Gastrocnemius medialis (tissue), 4 donors: ENCODE results near the gene TPM2.

Experiments
- CTCF ChIP-seq, 5 experiments: fragments of 450-650 bp in 3 of 5; fragments of 200-600 bp in 2 of 5; sonication (generic) in 2 of 5; IDR thresholded peaks in 4 of 5; conservative IDR thresholded peaks in 1 of 5; 1 replicate in 4 of 5; 2 replicates in 1 of 5; pipeline ENCODE4 v1.5.1; 2016 to 2019; ENCODE audit warnings: antibody characterized with exemption in 5 of 5, mild to moderate bottlenecking in 3 of 5, moderate library complexity in 3 of 5
- POLR2A ChIP-seq, 2 donors: fragments of 450-650 bp; IDR thresholded peaks; one replicate each; pipeline ENCODE4 v1.6.1; 2017; ENCODE audit warnings: antibody characterized with exemption in 2 of 2, mild to moderate bottlenecking in 2 of 2, moderate library complexity in 2 of 2

GRCh38 chr9:35700031-35700430, 10.3 kb upstream of the TPM2 start:
- TF ChIP-seq CTCF (IDR thresholded peaks at IDR 0.05 in 4 of 5, conservative IDR thresholded peaks at IDR 0.05 in 1 of 5), result no peak
- no peak for TF ChIP-seq POLR2A (IDR thresholded peaks at IDR 0.05)
